B cell (primary cell): ENCODE data around the gene HYOU1.
"Not testable (repeated sequence)": the region's sequence is repeated elsewhere in the genome, so short reads cannot be mapped to it uniquely, and the experiment has no call there.

Source experiments
- CTCF ChIP-seq: fragments of 200-600 bp; IDR thresholded peaks from one replicate; pipeline ENCODE4 v1.8.0; 2022; ENCODE audit warnings: antibody characterized with exemption, mild to moderate bottlenecking
- EZH2 ChIP-seq: IDR thresholded peaks from 2 replicates; pipeline ENCODE4 v1.6.1; 2012; ENCODE audit warnings: borderline replicate concordance, low read depth, mild to moderate bottlenecking, moderate library complexity, low read length; ENCODE audit not compliant: insufficient read depth, poor library complexity, severe bottlenecking

GRCh38 chr11:119059128-119059527, 2.1 kb upstream of the HYOU1 start:
- not testable (repeated sequence) for TF ChIP-seq CTCF, EZH2
